ENCODE measurements around the gene UBXN7.
"Not testable (repeated sequence)": the region's sequence is repeated elsewhere in the genome, so short reads cannot be mapped to it uniquely, and the experiment has no call there.

- not testable (repeated sequence) for TF ChIP-seq POLR2A (IDR thresholded peaks at IDR 0.05; ENCODE audit: low read depth, low read length); POLR2AphosphoS5 (IDR thresholded peaks at IDR 0.05; ENCODE audit: low read depth, low read length); TAF1 (IDR thresholded peaks at IDR 0.05; ENCODE audit: low read depth, low read length); POU2F2 (IDR thresholded peaks at IDR 0.05; ENCODE audit: low read depth, low read length); PAX5 (IDR thresholded peaks at IDR 0.05; ENCODE audit: insufficient read depth, low read length, severe bottlenecking)
Observed at GRCh38 chr3:196302960-196303359, 129.3 kb downstream of the UBXN7 start.
